Stimulated activated naive CD4-positive, alpha-beta T cell treated with Interleukin-2 at 50 U/mL for 16 hours (primary cell): ENCODE data around the gene ZGRF1.
A peak's percentile ranks its signal among the peaks of the same experiment; 100 is the strongest.
"Not testable (repeated sequence)": the region's sequence is repeated elsewhere in the genome, so short reads cannot be mapped to it uniquely, and the experiment has no call there.

Source experiments
- DNase-seq: peaks from one replicate; lab custom pipeline; 2025; lab: John Stamatoyannopoulos, UW

ZGRF1 gene

GRCh38 chr4:112516471-112517066 is 120.1 kb downstream of the ZGRF1 start:
- DNase-seq: no peak

- no peak for DNase-seq
Measured at GRCh38 chr4:112516066-112516470, 120.6 kb downstream of the ZGRF1 start, which contains the start of gene NEUROG2. TSS of gene NEUROG2 (minus strand) at chr4:112516180. CDS start at chr4:112515475, 705 bp downstream.

- DNase-seq: peak; percentile 43
Measured at GRCh38 chr4:112515198-112516065, 121.3 kb downstream of the ZGRF1 start.

- DNase-seq: no peak
Measured at GRCh38 chr4:112514647-112515197, 122.0 kb downstream of the ZGRF1 start.

GRCh38 chr4:112513971-112514646 is 122.6 kb downstream of the ZGRF1 start:
- no peak for DNase-seq

- no peak for DNase-seq
Measured at GRCh38 chr4:112511803-112512118, 124.9 kb downstream of the ZGRF1 start.

GRCh38 chr4:112511093-112511802 is 125.5 kb downstream of the ZGRF1 start:
- no peak for DNase-seq

GRCh38 chr4:112510291-112511092 is 126.2 kb downstream of the ZGRF1 start:
- DNase-seq: no peak

- no peak for DNase-seq
Measured at GRCh38 chr4:112509243-112510141, 127.2 kb downstream of the ZGRF1 start.

GRCh38 chr4:112508356-112508755 is 128.4 kb downstream of the ZGRF1 start:
- no peak for DNase-seq

GRCh38 chr4:112504807-112505206 is 131.9 kb downstream of the ZGRF1 start:
- DNase-seq: no peak

- no peak for DNase-seq
Measured at GRCh38 chr4:112502871-112503270, 133.8 kb downstream of the ZGRF1 start.

- DNase-seq: no peak
Measured at GRCh38 chr4:112492321-112492720, 144.4 kb downstream of the ZGRF1 start.

- DNase-seq: not testable (repeated sequence)
Measured at GRCh38 chr4:112490808-112491207, 145.9 kb downstream of the ZGRF1 start.
